K562 treated with DMSO at 1 percent for 4 hours (cell line): ENCODE results near the gene AK9. TPM values are rescaled to one million over a fixed set of nuclear protein-coding genes. Genes with fewer than 3 reads are reported as not detected.

Experiments
- total RNA-seq: library from RNA; unstranded; fragments of 300-600 nt; gene quantifications from 2 replicates; pipeline ENCODE4 v1.2.3, GENCODE V29; 2022; ENCODE audit not compliant: insufficient read depth

Gene AK9
- 1.2 and 3.5 TPM in 2 replicates for total RNA-seq

DNA sequence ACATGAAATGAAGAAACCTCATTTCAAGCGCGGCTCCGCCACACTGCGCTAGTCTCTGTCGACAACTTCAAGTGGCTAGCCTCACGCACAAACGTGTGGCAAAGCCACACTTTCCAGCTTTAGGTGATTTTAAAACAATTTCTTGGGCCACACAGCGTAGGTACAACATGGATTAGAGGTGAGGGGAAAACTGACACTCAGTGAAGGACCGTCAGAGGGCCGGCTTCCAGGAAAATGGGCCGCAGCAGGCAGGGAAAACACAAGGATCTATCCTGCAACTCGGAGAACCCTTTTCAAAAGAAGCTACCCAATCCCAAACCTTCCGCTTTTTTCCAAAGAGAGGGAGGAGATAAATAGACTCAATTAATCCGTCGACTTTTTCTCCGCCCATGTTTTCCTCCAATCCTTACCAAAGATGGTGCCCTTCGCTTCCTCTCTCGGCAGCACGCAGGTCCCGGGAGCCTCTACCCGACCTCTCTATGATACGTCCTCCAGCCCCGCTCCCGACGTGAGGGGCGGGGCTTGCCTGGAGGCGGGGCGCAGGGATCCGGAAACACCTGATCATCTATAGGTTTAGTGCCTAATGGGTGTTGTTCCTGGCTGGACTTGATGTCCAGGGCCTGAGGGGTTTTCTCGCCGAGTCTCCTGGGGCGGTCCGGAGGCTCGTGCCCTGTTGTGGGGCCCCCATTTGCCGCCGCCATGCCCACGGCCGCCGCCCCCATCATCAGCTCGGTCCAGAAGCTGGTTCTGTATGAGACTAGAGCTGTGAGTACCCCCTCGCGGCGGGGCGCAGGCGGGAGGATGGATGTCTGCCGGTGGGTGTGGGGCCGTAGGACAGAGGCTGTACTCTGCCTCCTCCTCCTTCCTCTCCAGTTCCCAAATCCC lies at the start of gene AK9, which contains the start of gene FIG4:
Gene AK9 (minus strand): TSS at position 466 of the 885 bp plus-strand sequence. CDS start 15,457 bp downstream, outside the sequence.
Gene FIG4 (plus strand): TSS at position 560 of the 885 bp plus-strand sequence. CDS start 140 bp downstream, at position 700.

DNA sequence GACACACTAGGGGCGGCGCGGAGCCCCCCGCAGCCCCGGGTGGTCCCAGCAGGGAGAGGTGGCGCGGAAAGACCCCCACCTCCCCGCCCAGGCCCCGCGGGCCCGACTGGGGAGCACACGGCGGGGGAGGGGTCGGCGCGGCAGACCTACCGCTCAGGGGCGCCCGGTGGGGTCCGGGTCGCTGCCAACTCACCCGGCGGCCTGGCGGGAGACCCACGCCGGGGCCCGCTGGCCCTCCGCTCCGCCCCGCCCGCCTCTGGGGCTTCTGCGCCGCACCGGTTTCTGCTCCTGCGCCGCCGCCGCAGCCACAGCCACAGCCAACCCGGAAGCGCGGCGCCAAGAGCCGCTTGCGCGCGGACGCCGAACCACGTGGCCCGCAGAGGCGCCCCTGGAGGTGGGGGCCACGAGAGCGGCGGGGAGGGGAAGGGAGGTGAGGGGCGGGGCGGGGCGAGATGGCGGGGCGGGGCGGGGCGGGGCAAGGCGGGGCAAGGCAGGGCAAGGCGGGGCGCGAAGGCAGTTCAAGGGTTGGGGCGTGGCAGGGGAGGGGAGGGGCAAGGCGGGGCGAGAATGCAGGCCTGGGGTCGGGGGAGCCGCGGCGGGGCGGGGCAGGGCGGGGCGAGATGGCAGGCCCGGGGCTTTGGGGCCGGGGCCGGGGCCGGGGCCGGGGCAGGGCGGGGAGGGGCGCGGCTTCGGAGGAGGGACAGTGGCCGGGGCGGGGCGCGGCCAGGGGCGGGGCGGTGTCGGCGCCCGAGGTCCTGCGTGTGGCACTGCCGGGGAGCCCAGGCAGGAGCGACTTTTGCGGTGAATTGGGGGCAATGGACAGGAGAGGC lies 207.9 kb downstream of the AK9 start, which contains the start of gene ZBTB24:
Gene ZBTB24 (minus strand): TSS at position 315 of the 830 bp plus-strand sequence. CDS start 1,193 bp downstream, outside the sequence.

DNA sequence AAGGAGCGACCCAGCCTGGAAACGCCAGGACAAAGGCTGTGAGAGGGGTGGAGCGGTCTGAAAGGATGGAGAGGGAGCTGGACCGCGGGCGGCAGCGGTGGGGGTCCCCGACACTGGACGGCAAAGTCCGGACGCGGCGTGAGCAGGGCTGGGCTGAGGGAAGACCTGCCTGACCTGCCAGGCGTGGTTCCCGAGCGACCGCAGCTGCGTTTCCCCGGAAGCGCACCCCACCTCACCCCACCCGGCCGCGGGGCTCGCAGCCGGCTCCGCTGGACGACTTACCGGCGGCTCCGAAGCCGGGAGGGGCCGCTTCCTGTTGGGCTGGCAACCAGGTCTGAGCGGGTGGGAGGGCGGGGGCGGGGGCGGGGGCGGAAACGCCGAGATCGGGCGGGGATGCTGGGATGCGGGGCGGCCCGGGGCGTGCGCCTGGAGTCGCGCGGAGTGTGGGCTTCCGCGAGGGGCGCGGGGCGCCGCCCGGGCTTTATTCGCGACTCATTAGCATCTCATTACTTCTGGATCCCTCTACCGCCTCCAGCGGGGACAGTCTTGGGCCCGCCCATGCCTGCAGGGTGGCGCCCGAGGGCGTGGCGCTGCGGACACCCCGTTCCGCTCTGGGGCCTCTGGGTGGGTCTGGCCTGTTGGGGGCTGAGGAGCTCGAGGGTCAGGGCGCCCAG lies 235.4 kb downstream of the AK9 start, which contains the start of gene MICAL1:
Gene MICAL1 (minus strand): TSS at position 336 of the 674 bp plus-strand sequence. CDS start 1,576 bp downstream, outside the sequence.

Other genes with a start within 250 kb of the AK9 start
- gene MICAL1, start 235.4 kb downstream of the AK9 start, total RNA-seq, result 9.9 and 14.7 TPM in 2 replicates
- gene ZBTB24, start 208.0 kb downstream of the AK9 start, total RNA-seq, result 3.6 and 4.4 TPM in 2 replicates
- 7.6 and 8.2 TPM in 2 replicates for gene FIG4, start 94 bp upstream of the AK9 start, total RNA-seq